Measurements from ENCODE around the gene JUNB. TPM values are rescaled to one million over a fixed set of nuclear protein-coding genes. Genes with fewer than 3 reads are reported as not detected.

JUNB gene
- total RNA-seq, 3 donors from 2014 or later (not counting 1 experiment from before 2014, with no cell fraction given) = 781 to 903 (median 859) TPM

- no peak overlapping the region for H3K27ac Mint-ChIP-seq
- intact Hi-C loops (cut with micrococcal nuclease) = no loop called here
- peaks cover 0 to 11% of the 10 kb centered on the region in 2 donors for H3K4me1 Mint-ChIP-seq
These were observed 26.6 kb upstream of the JUNB start for GRCh38 chr19:12764698-12765097.

GRCh38 chr19:12766051-12766521 is 25.2 kb upstream of the JUNB start:
- no peaks in the 10 kb centered on the region for H3K36me3 Mint-ChIP-seq
- H3K4me3 Mint-ChIP-seq = no peak overlapping the region
- DNase-seq (peak; percentile 80 to 88), ATAC-seq (peak; percentile 80 to 98 (median 94))
- intact Hi-C loops (cut with micrococcal nuclease) = loop anchor here (1.0 kb wide), 2 partner anchors 30 to 81 kb away; no protein-coding TSS in a partner anchor
- H3K27me3 Mint-ChIP-seq (ENCODE audit: low read depth in 2 of 2) = no peaks in the 10 kb centered on the region
- Histone ChIP-seq H3K4me3 (ENCODE audit: low read length) (no peak overlapping the region), H3K36me3 (ENCODE audit: control insufficient read depth, insufficient read depth, low read length) (no peaks in the 10 kb centered on the region), H3K9me3 (ENCODE audit: control insufficient read depth, insufficient read depth, low read length) (no peaks in the 10 kb centered on the region), H3K27me3 (ENCODE audit: control insufficient read depth, insufficient read depth, low read length) (no peaks in the 10 kb centered on the region), H3K27ac (ENCODE audit: low read length) (no peak overlapping the region), H3K4me1 (ENCODE audit: control insufficient read depth, insufficient read depth, low read length) (peaks cover 6% of the 10 kb centered on the region)
- H3K27ac Mint-ChIP-seq = no peak overlapping the region
- TF ChIP-seq CTCF (IDR thresholded peaks at IDR 0.05) = peak; percentile 92
- 7% methylated on average over 30 of the region's 30 CpGs for WGBS (ENCODE audit: insufficient coverage)
- H3K4me1 Mint-ChIP-seq = peaks cover 0 to 6% of the 10 kb centered on the region in 2 donors
- H3K9me3 Mint-ChIP-seq = no peaks in the 10 kb centered on the region

More at GRCh38 chr19:12764698-12765097, 26.6 kb upstream of the JUNB start:
- no peaks in the 10 kb centered on the region for H3K36me3 Mint-ChIP-seq
- 98% methylated on average over 16 of the region's 16 CpGs for WGBS (ENCODE audit: insufficient coverage)
- Histone ChIP-seq H3K36me3 (ENCODE audit: control insufficient read depth, insufficient read depth, low read length) (no peaks in the 10 kb centered on the region), H3K9me3 (ENCODE audit: control insufficient read depth, insufficient read depth, low read length) (no peaks in the 10 kb centered on the region), H3K27me3 (ENCODE audit: control insufficient read depth, insufficient read depth, low read length) (no peaks in the 10 kb centered on the region), H3K27ac (ENCODE audit: low read length) (no peak overlapping the region), H3K4me1 (ENCODE audit: control insufficient read depth, insufficient read depth, low read length) (peaks cover 6% of the 10 kb centered on the region), H3K4me3 (ENCODE audit: low read length) (no peak overlapping the region)
- H3K4me3 Mint-ChIP-seq = no peak overlapping the region
- H3K27me3 Mint-ChIP-seq (ENCODE audit: low read depth in 2 of 2) = no peaks in the 10 kb centered on the region
- TF ChIP-seq CTCF (IDR thresholded peaks at IDR 0.05) = no peak
- ATAC-seq = no peak
- DNase-seq = no peak
- H3K9me3 Mint-ChIP-seq = no peaks in the 10 kb centered on the region

- H3K36me3 ChIP-seq (ENCODE audit: control insufficient read depth, insufficient read depth, low read length) = no peaks in the 10 kb centered on the region
- no peak overlapping the region for H3K4me3 Mint-ChIP-seq
- no peak for DNase-seq
- no peaks in the 10 kb centered on the region for H3K36me3 Mint-ChIP-seq
- ATAC-seq = no peak
- H3K27ac Mint-ChIP-seq = no peak overlapping the region
- WGBS (ENCODE audit: insufficient coverage) = 95% methylated on average over 11 of the region's 11 CpGs
- H3K27ac ChIP-seq (ENCODE audit: low read length) = no peak overlapping the region
- H3K27me3 ChIP-seq (ENCODE audit: control insufficient read depth, insufficient read depth, low read length) = no peaks in the 10 kb centered on the region
- peaks cover 6% of the 10 kb centered on the region for H3K4me1 ChIP-seq (ENCODE audit: control insufficient read depth, insufficient read depth, low read length)
- no peak for TF ChIP-seq CTCF (IDR thresholded peaks at IDR 0.05)
- intact Hi-C loops (cut with micrococcal nuclease) = no loop called here
- no peaks in the 10 kb centered on the region for H3K9me3 ChIP-seq (ENCODE audit: control insufficient read depth, insufficient read depth, low read length)
- no peaks in the 10 kb centered on the region for H3K27me3 Mint-ChIP-seq (ENCODE audit: low read depth in 2 of 2)
- peaks cover 0 to 6% of the 10 kb centered on the region in 2 donors for H3K4me1 Mint-ChIP-seq
- H3K4me3 ChIP-seq (ENCODE audit: low read length) = no peak overlapping the region
- no peaks in the 10 kb centered on the region for H3K9me3 Mint-ChIP-seq
These were observed 24.1 kb upstream of the JUNB start for GRCh38 chr19:12767150-12767549.

GRCh38 chr19:12767666-12768065 is 23.6 kb upstream of the JUNB start:
- no peak for ATAC-seq
- no peaks in the 10 kb centered on the region for H3K36me3 Mint-ChIP-seq
- Histone ChIP-seq H3K4me1 (ENCODE audit: control insufficient read depth, insufficient read depth, low read length) (peaks cover 6% of the 10 kb centered on the region), H3K9me3 (ENCODE audit: control insufficient read depth, insufficient read depth, low read length) (no peaks in the 10 kb centered on the region), H3K27ac (ENCODE audit: low read length) (no peak overlapping the region), H3K36me3 (ENCODE audit: control insufficient read depth, insufficient read depth, low read length) (no peaks in the 10 kb centered on the region), H3K27me3 (ENCODE audit: control insufficient read depth, insufficient read depth, low read length) (no peaks in the 10 kb centered on the region), H3K4me3 (ENCODE audit: low read length) (no peak overlapping the region)
- no peak for TF ChIP-seq CTCF (IDR thresholded peaks at IDR 0.05)
- peaks cover 0 to 6% of the 10 kb centered on the region in 2 donors for H3K4me1 Mint-ChIP-seq
- H3K27me3 Mint-ChIP-seq (ENCODE audit: low read depth in 2 of 2) = no peaks in the 10 kb centered on the region
- no peak overlapping the region for H3K27ac Mint-ChIP-seq
- H3K9me3 Mint-ChIP-seq = no peaks in the 10 kb centered on the region
- H3K4me3 Mint-ChIP-seq = no peak overlapping the region
- WGBS (ENCODE audit: insufficient coverage) = 94% methylated on average over 15 of the region's 15 CpGs
- intact Hi-C loops (cut with micrococcal nuclease) = no loop called here
- DNase-seq = no peak
